Activated naive CD4-positive, alpha-beta T cell treated with anti-CD3 and anti-CD28 coated beads, Interleukin-2, amount 50 U/mL, for 72 hours (primary cell): ENCODE results near the gene LNPK. TPM values are rescaled to one million over a fixed set of nuclear protein-coding genes. Genes with fewer than 3 reads are reported as not detected.
"Not testable (repeated sequence)": the region's sequence is repeated elsewhere in the genome, so short reads cannot be mapped to it uniquely, and the experiment has no call there.

Experiments
- ATAC-seq, 2 donors: fragments of 150-1000 bp; cut with Tn5 transposase; 2 replicates each; pipeline ENCODE4 v1.10.0; 2021; ENCODE audit warnings: mild to moderate bottlenecking in 2 of 2, moderate library complexity in 2 of 2
- DNase-seq, 2 donors: peaks; one replicate each; pipeline ENCODE4 v3.0.0; 2021 to 2022; ENCODE audit warnings: low spot score in 2 of 2
- H3K27ac Mint-ChIP-seq, 2 donors: one replicate each; pipeline ENCODE4 v1.8.0; 2022; ENCODE audit warnings: mild to moderate bottlenecking in 2 of 2, mixed read lengths in 2 of 2
- H3K36me3 Mint-ChIP-seq, 2 donors: one replicate each; pipeline ENCODE4 v1.8.0; 2022; ENCODE audit warnings: mixed read lengths in 2 of 2
- H3K9me3 Mint-ChIP-seq, 2 donors: one replicate each; pipeline ENCODE4 v1.8.0; 2022; ENCODE audit warnings: mixed read lengths in 2 of 2
- total RNA-seq, 2 donors: library from RNA; stranded (reverse); gene quantifications; one replicate each; pipeline ENCODE4 v1.2.3, GENCODE V29; 2022

The LNPK gene
- total RNA-seq, 2 donors from 2014 or later = 35.7 to 37.2 TPM

GRCh38 chr2:175987126-175987525, 14.9 kb downstream of the LNPK start:
- not testable (repeated sequence) for H3K9me3 Mint-ChIP-seq, DNase-seq, ATAC-seq, H3K27ac Mint-ChIP-seq
- H3K36me3 Mint-ChIP-seq = peaks cover 9 to 19% of the 10 kb centered on the region in 2 donors

DNA sequence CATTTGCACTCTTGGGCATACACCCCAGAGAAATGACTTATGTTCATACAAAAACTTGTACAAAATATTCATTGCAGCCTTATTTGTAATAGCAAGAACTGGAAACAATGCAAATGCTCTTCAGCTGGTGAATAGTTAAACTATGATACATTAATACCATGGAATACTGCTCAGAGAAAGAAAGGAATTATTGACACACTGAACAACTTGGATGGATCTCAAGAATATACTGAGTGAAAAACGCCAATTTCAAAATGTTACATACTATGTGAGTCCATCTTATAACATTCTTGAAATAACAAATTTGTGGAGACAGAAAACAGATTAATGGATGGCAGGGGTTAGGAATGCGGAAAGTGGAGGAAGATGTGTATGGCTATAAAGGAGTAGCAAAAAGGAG, 17.2 kb downstream of the LNPK start:
- no peak for DNase-seq
- no peak for ATAC-seq
- no peaks in the 10 kb centered on the region for H3K9me3 Mint-ChIP-seq
- no peak overlapping the region for H3K27ac Mint-ChIP-seq
- peaks cover 9% of the 10 kb centered on the region in 2 donors for H3K36me3 Mint-ChIP-seq

DNA sequence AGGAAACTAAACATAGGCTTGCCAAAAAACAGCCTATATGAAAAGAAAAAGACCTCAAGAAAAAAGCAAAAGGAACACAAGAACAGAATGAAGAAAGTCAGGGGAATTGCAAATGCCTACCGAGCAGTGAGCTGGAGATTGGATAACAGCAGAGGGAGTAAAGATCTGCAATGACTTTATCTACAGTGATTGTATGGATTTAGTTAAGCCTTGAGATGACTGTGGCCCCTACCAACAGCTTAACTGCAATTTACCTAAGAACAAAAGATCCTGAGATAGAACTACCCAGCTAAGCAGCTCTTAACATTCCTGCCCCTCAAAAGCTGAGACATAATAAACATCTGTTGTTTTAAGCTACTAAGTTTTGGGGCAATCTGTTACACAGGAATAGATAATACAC, 20.5 kb downstream of the LNPK start:
- H3K27ac Mint-ChIP-seq = no peak overlapping the region
- no peaks in the 10 kb centered on the region for H3K9me3 Mint-ChIP-seq
- H3K36me3 Mint-ChIP-seq = peaks cover 22 to 25% of the 10 kb centered on the region in 2 donors
- ATAC-seq = no peak
- no peak for DNase-seq

- H3K36me3 Mint-ChIP-seq = peaks cover 35 to 39% of the 10 kb centered on the region in 2 donors
- H3K9me3 Mint-ChIP-seq = no peaks in the 10 kb centered on the region
- H3K27ac Mint-ChIP-seq = no peak overlapping the region
- ATAC-seq (no peak), DNase-seq (no peak)
Measured at GRCh38 chr2:175976391-175977157, 25.5 kb downstream of the LNPK start.

DNA sequence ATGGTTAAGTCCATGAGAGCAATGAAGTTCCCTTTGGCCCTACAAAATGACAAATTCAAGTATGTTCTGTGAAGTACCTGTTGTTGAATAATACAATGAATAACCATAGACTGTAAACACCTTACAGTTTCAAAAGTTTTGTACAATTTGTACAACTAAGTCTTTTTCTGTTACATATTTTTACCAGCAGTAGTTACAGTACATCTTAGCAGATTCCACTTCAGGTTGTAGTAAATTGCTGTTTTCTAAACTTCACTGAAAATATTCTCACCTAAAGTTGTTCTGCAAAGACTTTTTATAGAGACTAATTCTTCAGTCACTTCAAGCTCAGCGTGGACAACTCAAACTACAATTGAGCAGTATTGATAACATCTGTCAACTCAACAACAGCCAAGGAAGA, 28.7 kb downstream of the LNPK start:
- DNase-seq = no peak
- Mint-ChIP-seq H3K27ac (no peak overlapping the region), H3K36me3 (peaks cover 31 to 39% of the 10 kb centered on the region in 2 donors)

GRCh38 chr2:175966839-175967238, 35.2 kb downstream of the LNPK start:
- ATAC-seq (no peak), DNase-seq (no peak)
- Mint-ChIP-seq H3K27ac (no peak overlapping the region), H3K9me3 (no peaks in the 10 kb centered on the region), H3K36me3 (peaks cover 15 to 20% of the 10 kb centered on the region in 2 donors)

More for the DNA sequence above, 28.7 kb downstream of the LNPK start:
- ATAC-seq = no peak
- H3K9me3 Mint-ChIP-seq = no peaks in the 10 kb centered on the region

GRCh38 chr2:175965773-175966172, 36.3 kb downstream of the LNPK start:
- DNase-seq (no peak), ATAC-seq (no peak)
- H3K36me3 Mint-ChIP-seq = peaks cover 26 to 31% of the 10 kb centered on the region in 2 donors
- H3K27ac Mint-ChIP-seq = no peak overlapping the region
- H3K9me3 Mint-ChIP-seq = no peaks in the 10 kb centered on the region

GRCh38 chr2:175964195-175964594, 37.9 kb downstream of the LNPK start:
- peaks cover 0 to 6% of the 10 kb centered on the region in 2 donors for H3K9me3 Mint-ChIP-seq
- ATAC-seq (no peak), DNase-seq (no peak)
- H3K36me3 Mint-ChIP-seq = peaks cover 33 to 41% of the 10 kb centered on the region in 2 donors
- no peak overlapping the region for H3K27ac Mint-ChIP-seq

GRCh38 chr2:175963171-175963570, 38.9 kb downstream of the LNPK start:
- not testable (repeated sequence) for ATAC-seq, H3K9me3 Mint-ChIP-seq, DNase-seq, H3K27ac Mint-ChIP-seq
- H3K36me3 Mint-ChIP-seq = peaks cover 43 to 51% of the 10 kb centered on the region in 2 donors

DNA sequence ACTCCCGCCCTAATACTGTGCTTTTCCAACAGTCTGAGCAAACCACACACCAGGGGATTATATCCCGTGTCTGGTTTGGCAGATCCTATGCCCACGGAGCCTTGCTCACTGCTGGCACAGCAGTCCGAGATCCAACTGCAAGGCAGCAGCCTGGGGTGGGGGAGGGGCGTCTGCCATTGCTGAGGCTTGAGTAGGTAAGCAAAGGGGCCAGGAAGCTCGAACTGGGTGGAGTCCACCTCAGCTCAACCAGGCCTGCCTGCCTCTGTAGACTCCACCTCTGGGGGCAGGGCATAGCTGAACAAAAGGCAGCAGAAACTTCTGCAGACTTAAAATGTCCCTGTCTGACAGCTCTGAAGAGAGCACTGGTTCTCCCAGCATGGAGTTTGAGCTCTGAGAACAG, 44.2 kb downstream of the LNPK start:
- Mint-ChIP-seq H3K27ac (no peak overlapping the region), H3K36me3 (peaks cover 62 to 66% of the 10 kb centered on the region in 2 donors), H3K9me3 (peaks cover 4 to 6% of the 10 kb centered on the region in 2 donors)
- DNase-seq (no peak), ATAC-seq (no peak)

- Mint-ChIP-seq H3K36me3 (peaks cover 40 to 49% of the 10 kb centered on the region in 2 donors), H3K27ac (no peak overlapping the region), H3K9me3 (peaks cover under 1 to 4% of the 10 kb centered on the region in 2 donors)
- ATAC-seq (no peak), DNase-seq (no peak)
Measured at GRCh38 chr2:175955136-175955535, 46.9 kb downstream of the LNPK start.

DNA sequence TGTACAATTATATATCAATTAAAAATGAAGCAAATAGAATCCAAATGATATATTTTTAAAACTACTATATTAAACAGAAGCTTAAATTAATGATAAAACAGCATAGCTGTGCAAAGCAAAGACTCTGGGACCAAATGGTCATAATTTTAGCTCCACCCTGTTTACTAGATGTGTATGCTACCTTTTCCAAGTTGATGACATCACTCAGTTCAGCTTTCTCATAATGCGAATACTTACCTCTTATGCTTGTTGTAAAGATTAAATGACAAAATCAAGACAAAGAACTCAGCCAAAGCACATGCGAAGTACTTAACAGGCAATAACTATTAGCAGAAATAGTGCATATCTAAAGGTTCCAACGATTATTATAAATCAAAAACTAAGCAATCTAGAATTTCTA, 51.6 kb downstream of the LNPK start:
- Mint-ChIP-seq H3K27ac (no peak overlapping the region), H3K9me3 (peaks cover 0 to 4% of the 10 kb centered on the region in 2 donors), H3K36me3 (peaks cover 5 to 11% of the 10 kb centered on the region in 2 donors)
- DNase-seq = no peak
- ATAC-seq = no peak

GRCh38 chr2:175948191-175948590, 53.9 kb downstream of the LNPK start:
- Mint-ChIP-seq H3K9me3 (peaks cover 0 to 3% of the 10 kb centered on the region in 2 donors), H3K27ac (no peak overlapping the region), H3K36me3 (peaks cover 4 to 9% of the 10 kb centered on the region in 2 donors)
- DNase-seq = no peak
- no peak for ATAC-seq

DNA sequence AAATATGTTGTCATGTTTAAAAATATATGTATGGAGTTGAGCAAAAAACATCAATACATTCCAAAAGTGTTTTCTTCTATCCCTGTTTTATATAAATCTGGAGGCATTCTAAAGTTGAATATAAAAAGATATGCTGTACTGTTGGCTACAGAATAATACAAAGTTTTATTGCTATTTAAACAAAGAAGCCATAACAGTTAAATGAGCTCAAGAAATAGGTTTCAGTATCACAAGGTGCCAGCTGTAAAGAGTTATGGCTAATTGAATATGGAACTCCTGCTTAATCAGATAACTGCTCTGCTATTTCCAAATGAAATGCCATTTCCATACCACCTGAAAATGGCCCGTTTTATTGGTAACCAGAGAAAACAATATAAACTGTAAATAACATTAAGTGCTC, 55.0 kb downstream of the LNPK start:
- H3K27ac Mint-ChIP-seq = no peak overlapping the region
- H3K9me3 Mint-ChIP-seq = no peaks in the 10 kb centered on the region
- ATAC-seq = no peak
- peaks cover 1 to 12% of the 10 kb centered on the region in 2 donors for H3K36me3 Mint-ChIP-seq
- no peak for DNase-seq

DNA sequence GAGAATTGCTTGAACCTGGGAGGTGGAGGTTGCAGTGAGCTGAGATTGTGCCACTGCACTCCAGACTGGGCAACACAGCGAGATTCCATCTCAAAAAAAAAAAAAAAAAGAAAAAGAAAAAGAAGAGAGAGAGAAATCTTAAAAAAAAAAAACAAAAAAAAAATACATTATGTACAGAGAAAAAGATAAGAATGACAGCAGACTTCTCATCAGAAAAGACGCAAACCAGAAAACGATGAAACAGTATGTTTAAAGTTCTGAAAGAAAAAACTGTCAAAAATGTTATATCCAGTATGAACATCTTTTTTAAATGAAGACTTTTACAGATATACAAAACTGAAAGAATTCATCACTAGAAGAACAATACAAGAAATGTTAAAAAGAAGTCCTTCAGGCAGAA, 60.4 kb downstream of the LNPK start:
- Mint-ChIP-seq H3K36me3 (peaks cover 12 to 17% of the 10 kb centered on the region in 2 donors), H3K9me3 (no peaks in the 10 kb centered on the region), H3K27ac (no peak overlapping the region)
- DNase-seq (no peak), ATAC-seq (no peak)

DNA sequence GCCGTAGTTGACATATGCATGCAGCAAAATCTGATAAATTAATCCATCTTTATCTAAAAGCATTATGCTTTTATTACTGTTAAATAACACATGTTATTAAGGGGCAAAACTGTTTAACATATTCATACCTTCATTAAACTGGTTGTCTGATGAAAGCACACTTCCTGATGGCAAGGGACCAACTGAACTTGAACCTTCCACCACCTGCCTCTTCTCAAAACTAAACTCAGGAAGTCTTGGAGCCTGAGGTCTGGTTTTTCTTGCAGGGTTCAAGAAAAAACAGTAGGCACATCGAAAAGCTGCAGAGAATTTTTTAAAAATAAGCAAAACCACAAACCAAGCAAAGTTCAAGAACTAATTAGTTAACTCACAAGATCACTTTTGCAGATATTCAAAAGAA, 64.9 kb downstream of the LNPK start:
- H3K9me3 Mint-ChIP-seq = no peaks in the 10 kb centered on the region
- DNase-seq = no peak
- H3K36me3 Mint-ChIP-seq = peaks cover 15 to 19% of the 10 kb centered on the region in 2 donors
- no peak for ATAC-seq
- no peak overlapping the region for H3K27ac Mint-ChIP-seq

DNA sequence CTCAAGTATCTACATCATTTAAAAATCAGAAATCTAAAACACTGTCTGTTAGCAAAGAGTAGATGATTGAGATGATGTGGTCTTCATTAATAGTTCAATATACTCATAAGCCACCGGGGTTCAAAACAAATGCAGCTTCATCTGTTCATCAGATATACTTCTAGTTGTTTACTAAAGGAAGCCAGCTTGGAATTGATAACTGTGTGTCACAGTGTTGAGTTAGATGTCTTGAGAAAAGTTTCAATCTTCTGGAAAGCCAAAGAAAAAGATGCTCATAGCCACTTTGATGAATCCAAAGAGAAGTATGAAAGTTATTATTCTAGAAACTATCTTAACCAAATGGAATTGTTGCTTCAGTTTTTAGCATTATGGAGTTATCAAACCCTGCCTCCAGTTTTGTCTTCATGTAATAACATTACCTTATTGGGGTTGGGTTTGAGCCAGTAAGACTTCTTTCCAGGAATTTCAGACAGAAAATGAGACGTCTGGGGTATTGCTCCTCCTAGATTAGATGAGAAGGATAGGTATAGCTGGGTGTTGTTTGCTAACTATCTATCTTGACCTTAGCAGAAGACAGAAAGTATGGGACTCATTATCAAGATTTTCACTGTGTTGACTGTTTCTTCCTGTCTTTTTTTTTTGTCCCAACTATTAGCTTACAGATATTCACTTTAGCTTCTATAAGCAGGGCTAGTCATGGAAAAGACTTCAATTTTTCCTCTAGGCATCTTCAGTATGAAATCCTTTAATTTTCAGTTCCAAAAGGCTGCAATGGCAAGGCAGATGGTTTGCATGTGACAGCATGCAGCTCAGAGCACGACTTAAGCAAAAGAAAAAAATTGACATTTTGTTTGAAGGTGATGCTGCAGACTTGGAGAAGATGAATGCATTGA, 66.5 kb downstream of the LNPK start:
- Mint-ChIP-seq H3K9me3 (no peaks in the 10 kb centered on the region), H3K27ac (peak overlapping the region in 1 of 2 donors; percentile 29), H3K36me3 (peaks cover 8 to 13% of the 10 kb centered on the region in 2 donors)
- ATAC-seq (no peak), DNase-seq (no peak)
